HG03460 (cell line): ENCODE data around the gene SOS1.

ENCODE experiments used
- ATAC-seq: cut with Tn5 transposase; IDR thresholded peaks from one replicate; pipeline ENCODE4 v1.9.1; 2021; ENCODE audit not compliant: unreplicated experiment

The SOS1 gene

GRCh38 chr2:39039072-39039471 lies 81.8 kb downstream of the SOS1 start:
- no peak for ATAC-seq

GRCh38 chr2:39033980-39034379 lies 86.9 kb downstream of the SOS1 start:
- ATAC-seq, result no peak

- ATAC-seq, result no peak
These were observed 93.4 kb downstream of the SOS1 start for GRCh38 chr2:39027421-39027820.

- no peak for ATAC-seq
These were observed 96.0 kb downstream of the SOS1 start for GRCh38 chr2:39024833-39025232.

GRCh38 chr2:39023649-39024048 lies 97.2 kb downstream of the SOS1 start:
- ATAC-seq, result no peak

- no peak for ATAC-seq
These were observed 98.1 kb downstream of the SOS1 start for GRCh38 chr2:39022642-39023235.

GRCh38 chr2:39020383-39020782 lies 100.5 kb downstream of the SOS1 start:
- ATAC-seq, result no peak

- ATAC-seq, result no peak
These were observed 102.2 kb downstream of the SOS1 start for GRCh38 chr2:39018638-39019037.

GRCh38 chr2:39017334-39017733 lies 103.5 kb downstream of the SOS1 start:
- ATAC-seq, result no peak

GRCh38 chr2:39015424-39015823 lies 105.4 kb downstream of the SOS1 start:
- ATAC-seq, result no peak

- no peak for ATAC-seq
These were observed 107.0 kb downstream of the SOS1 start for GRCh38 chr2:39013871-39014270.

GRCh38 chr2:39008665-39009064 lies 112.2 kb downstream of the SOS1 start:
- no peak for ATAC-seq

GRCh38 chr2:39007875-39008504 lies 112.9 kb downstream of the SOS1 start:
- no peak for ATAC-seq

- ATAC-seq, result no peak
These were observed 120.3 kb downstream of the SOS1 start for GRCh38 chr2:39000552-39000951.

- no peak for ATAC-seq
These were observed 123.1 kb downstream of the SOS1 start for GRCh38 chr2:38997781-38998180.

GRCh38 chr2:38991899-38992298 lies 129.0 kb downstream of the SOS1 start:
- no peak for ATAC-seq

- no peak for ATAC-seq
These were observed 132.1 kb downstream of the SOS1 start for GRCh38 chr2:38988716-38989115.

GRCh38 chr2:38982498-38982897 lies 138.4 kb downstream of the SOS1 start:
- ATAC-seq, result no peak

- no peak for ATAC-seq
These were observed 139.0 kb downstream of the SOS1 start for GRCh38 chr2:38981670-38982357.

GRCh38 chr2:38981003-38981669 lies 139.7 kb downstream of the SOS1 start:
- no peak for ATAC-seq

GRCh38 chr2:38978908-38979307 lies 141.9 kb downstream of the SOS1 start:
- no peak for ATAC-seq
